22Rv1 (cell line): Measurements from ENCODE around the gene CENPS.

Experiments used
- H3K27ac ChIP-seq: fragments of 450-650 bp; 2 replicates; pipeline ENCODE4 v1.5.1; 2017
- CTCF ChIP-seq: fragments of 450-650 bp; IDR thresholded peaks from 2 replicates; pipeline ENCODE4 v1.5.1; 2017; ENCODE audit warnings: mild to moderate bottlenecking
- ZFX ChIP-seq: fragments of 450-650 bp; IDR thresholded peaks from 2 replicates; pipeline ENCODE4 v1.6.1; 2017; ENCODE audit warnings: antibody characterized with exemption, borderline replicate concordance

The CENPS gene

GRCh38 chr1:10490286-10490970 lies 60.2 kb downstream of the CENPS start:
- H3K27ac ChIP-seq, result no peak overlapping the region
- no peak for TF ChIP-seq ZFX
- no peak for TF ChIP-seq CTCF
